MCF 10A (cell line): ENCODE measurements around the gene VEGFB. TPM values are rescaled to one million over a fixed set of nuclear protein-coding genes. Genes with fewer than 3 reads are reported as not detected.

Experiments
- BruUV-seq: library from RNA; stranded (reverse); fragments of 400-500 nt; replicated peaks from 2 replicates; lab custom pipeline; 2021; lab: Mats Ljungman, UMichigan
- CTCF ChIA-PET: fragments of 300-600 bp; sonication (Branson Sonifier 250); formaldehyde crosslinking; extraction: SDS; loops from one replicate; lab custom pipeline; 2021; ENCODE audit warnings: antibody characterized with exemption, inconsistent platforms; lab: Yijun Ruan, JAX
- POLR2A ChIA-PET: fragments of 300-600, 350-650 bp; sonication (Branson Sonifier 250); formaldehyde crosslinking; extraction: SDS; loops from one replicate; lab custom pipeline; 2020; ENCODE audit warnings: antibody characterized with exemption, inconsistent platforms; lab: Yijun Ruan, JAX
- DNase-seq: peaks from one replicate; pipeline ENCODE4 v3.0.0-alpha.2; 2018; ENCODE audit not compliant: unreplicated experiment
- H3K27ac Mint-ChIP-seq: one replicate; pipeline ENCODE4 v1.8.0; 2022; ENCODE audit warnings: mild to moderate bottlenecking, low read depth, mixed read lengths; ENCODE audit not compliant: unreplicated experiment
- H3K27me3 Mint-ChIP-seq: one replicate; pipeline ENCODE4 v1.8.0; 2022; ENCODE audit warnings: mixed read lengths; ENCODE audit not compliant: insufficient read depth, unreplicated experiment
- H3K36me3 Mint-ChIP-seq: one replicate; pipeline ENCODE4 v1.8.0; 2022; ENCODE audit warnings: mild to moderate bottlenecking, moderate library complexity, mixed read lengths; ENCODE audit not compliant: insufficient read depth, unreplicated experiment
- H3K4me1 Mint-ChIP-seq: one replicate; pipeline ENCODE4 v1.8.0; 2022; ENCODE audit warnings: mixed read lengths; ENCODE audit not compliant: insufficient read depth, unreplicated experiment
- H3K4me3 Mint-ChIP-seq: one replicate; pipeline ENCODE4 v1.8.0; 2022; ENCODE audit warnings: mild to moderate bottlenecking, moderate library complexity, mixed read lengths; ENCODE audit not compliant: unreplicated experiment
- H3K9me3 Mint-ChIP-seq: one replicate; pipeline ENCODE4 v1.8.0; 2022; ENCODE audit warnings: mixed read lengths; ENCODE audit not compliant: unreplicated experiment
- CTCF ChIP-seq: fragments of 200-600 bp; IDR thresholded peaks from one replicate; pipeline ENCODE4 v1.8.0; 2022; ENCODE audit warnings: antibody characterized with exemption, mild to moderate bottlenecking; ENCODE audit not compliant: unreplicated experiment
- intact Hi-C: fragments of 100-400 bp; cut with micrococcal nuclease; formaldehyde crosslinking; loops from 2 replicates; pipeline ENCODE4 v1.14.1; 2022
- total RNA-seq: library from RNA; stranded (reverse); gene quantifications from 2 replicates; pipeline ENCODE4 v1.2.3, GENCODE V29; 2022

The VEGFB gene
- total RNA-seq, 1 experiment from 2014 or later, result 46.0 TPM

GRCh38 chr11:64208086-64208795 lies 26.1 kb upstream of the VEGFB start:
- POLR2A ChIA-PET, result interaction anchor here (0.5 to 1.1 kb wide), 6 partner anchors 16 to 427 kb away, joined by 3 to 4 read pairs (median 3); partner anchors contain the start of genes NUDT22, STIP1 and TRPT1
- no peak overlapping the region for H3K4me3 Mint-ChIP-seq

GRCh38 chr11:64208796-64209562 lies 25.4 kb upstream of the VEGFB start:
- Mint-ChIP-seq H3K27ac (no peak overlapping the region), H3K4me1 (peaks cover 8% of the 10 kb centered on the region), H3K36me3 (peaks cover 27% of the 10 kb centered on the region), H3K9me3 (no peaks in the 10 kb centered on the region), H3K4me3 (no peak overlapping the region), H3K27me3 (no peaks in the 10 kb centered on the region)
- CTCF ChIA-PET, result no interaction called here
- no peak for DNase-seq
- TF ChIP-seq CTCF, result no peak
- intact Hi-C loops, result no loop called here
- no TSS peak for BruUV-seq
- POLR2A ChIA-PET, result interaction anchor here (0.5 to 1.1 kb wide), 5 partner anchors 15 to 76 kb away, joined by 3 to 4 read pairs (median 3); partner anchors contain the start of genes NUDT22, STIP1 and TRPT1

More at GRCh38 chr11:64208086-64208795, 26.1 kb upstream of the VEGFB start:
- intact Hi-C loops, result no loop called here
- TF ChIP-seq CTCF, result no peak
- Mint-ChIP-seq H3K9me3 (no peaks in the 10 kb centered on the region), H3K27ac (no peak overlapping the region), H3K27me3 (no peaks in the 10 kb centered on the region), H3K4me1 (peaks cover 10% of the 10 kb centered on the region), H3K36me3 (peaks cover 34% of the 10 kb centered on the region)
- no TSS peak for BruUV-seq
- DNase-seq, result no peak
- CTCF ChIA-PET, result interaction anchor here (0.8 kb wide), 1 partner anchor 16 kb away, joined by 3 read pairs; no protein-coding TSS in a partner anchor

- intact Hi-C loops, result no loop called here
- no peaks in the 10 kb centered on the region for H3K9me3 Mint-ChIP-seq
- CTCF ChIA-PET, result no interaction called here
- BruUV-seq, result no TSS peak
- no peak for TF ChIP-seq CTCF
- peaks cover 22% of the 10 kb centered on the region for H3K36me3 Mint-ChIP-seq
- no peak overlapping the region for H3K4me3 Mint-ChIP-seq
- POLR2A ChIA-PET, result interaction anchor here (0.8 kb wide), 1 partner anchor 43 kb away, joined by 5 read pairs; no protein-coding TSS in a partner anchor
- peaks cover 3% of the 10 kb centered on the region for H3K4me1 Mint-ChIP-seq
- H3K27me3 Mint-ChIP-seq, result no peaks in the 10 kb centered on the region
- no peak overlapping the region for H3K27ac Mint-ChIP-seq
- no peak for DNase-seq
These were observed 24.9 kb upstream of the VEGFB start for GRCh38 chr11:64209563-64209843.
